Cortex of kidney (tissue), 1 donor: ENCODE data around the gene GPBP1L1.

Experiments
- DNase-seq: peaks from one replicate; lab custom pipeline; 2025; lab: John Stamatoyannopoulos, UW

GPBP1L1 gene

GRCh38 chr1:45586769-45587168 is 99.6 kb downstream of the GPBP1L1 start:
- DNase-seq, result no peak

DNA sequence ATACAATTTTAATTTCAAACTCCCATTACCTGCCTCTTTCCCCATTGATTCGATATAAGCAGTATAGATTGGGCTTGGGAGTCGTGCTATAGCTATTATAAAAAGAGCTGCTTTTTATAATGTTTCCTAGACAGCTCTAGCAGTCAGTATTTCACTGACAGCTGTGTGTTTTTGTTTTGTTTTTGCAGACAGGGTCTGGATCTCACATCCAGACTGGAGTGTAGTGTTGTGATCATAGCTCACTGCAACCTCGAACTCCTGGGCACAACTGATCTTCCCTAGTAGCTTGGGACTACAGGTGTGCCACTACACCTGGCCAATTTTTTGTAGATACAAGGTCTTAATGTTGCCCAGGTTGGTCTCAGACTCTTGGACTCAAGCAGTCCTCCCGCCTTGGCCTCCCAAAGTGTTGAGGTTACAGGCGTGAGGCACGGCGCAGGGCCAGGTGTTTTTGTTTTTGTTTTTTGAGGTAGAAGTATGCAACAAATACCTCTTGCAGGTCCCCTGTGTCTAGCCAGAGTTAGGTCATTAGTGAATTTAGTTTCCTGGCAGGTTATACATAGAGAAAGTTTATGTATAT is 100.7 kb downstream of the GPBP1L1 start:
- DNase-seq, result no peak

DNA sequence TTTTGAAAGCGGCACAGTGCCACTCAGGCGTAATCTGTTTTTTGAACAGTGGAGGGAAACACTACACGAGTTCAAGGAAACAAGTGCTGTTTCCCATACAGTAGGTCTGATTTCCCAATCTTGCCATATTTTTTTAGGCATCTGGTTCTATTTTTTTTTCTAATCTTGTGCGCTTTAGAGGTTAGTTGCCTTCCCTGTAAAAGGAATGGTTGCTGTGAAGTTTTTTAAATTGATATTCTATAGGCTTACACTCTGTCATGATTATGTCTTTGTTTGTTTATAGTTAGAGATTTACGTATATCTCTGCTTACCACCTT is 101.3 kb downstream of the GPBP1L1 start:
- no peak for DNase-seq

GRCh38 chr1:45584351-45585109 is 101.8 kb downstream of the GPBP1L1 start:
- DNase-seq, result no peak

DNA sequence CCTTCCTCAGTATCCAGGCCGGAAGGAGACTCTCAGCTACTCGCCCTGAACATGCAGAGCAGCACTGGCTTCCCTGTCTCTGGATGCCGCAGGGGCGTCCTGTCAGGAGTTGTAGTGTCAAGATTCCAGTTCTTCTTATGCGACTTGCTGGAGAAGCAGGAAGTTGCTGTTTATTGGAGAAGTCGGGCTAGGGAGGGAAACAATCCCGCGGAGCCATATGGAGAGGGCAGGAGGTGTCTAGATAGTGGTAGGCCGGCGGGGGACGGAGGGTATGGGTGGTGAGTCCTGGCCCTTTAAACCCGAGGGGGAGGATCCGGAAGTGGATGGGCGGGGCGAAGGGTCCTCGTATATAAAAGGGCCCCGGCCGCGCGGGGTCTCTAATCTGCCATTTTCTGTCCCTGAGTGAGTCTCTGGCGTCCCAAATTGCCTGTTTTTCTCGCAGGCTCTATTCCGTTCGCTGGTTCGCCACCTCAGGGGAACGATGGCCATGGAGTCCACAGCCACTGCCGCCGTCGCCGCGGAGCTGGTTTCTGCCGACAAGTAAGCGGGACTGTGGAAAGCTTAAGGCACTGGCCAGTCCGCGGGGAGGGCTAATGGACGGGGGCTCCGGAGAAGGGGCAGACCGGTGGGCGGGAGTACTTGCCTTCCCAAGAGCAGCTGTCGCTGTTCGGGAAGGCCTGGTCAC is 102.5 kb downstream of the GPBP1L1 start, which contains the start of gene NASP:
Gene NASP (plus strand): TSS at position 376 of the 685 bp plus-strand sequence. CDS start 106 bp downstream, at position 482.
- DNase-seq, result no peak

GRCh38 chr1:45583264-45583665 is 103.1 kb downstream of the GPBP1L1 start:
- no peak for DNase-seq
